ENCODE data around the gene ZNF74. TPM values are rescaled to one million over a fixed set of nuclear protein-coding genes. Genes with fewer than 3 reads are reported as not detected.

Gene ZNF74
- total and polyA plus RNA-seq, 7 donors = 2.1 to 4.8 (median 4.0) TPM

GRCh38 chr22:20395181-20395906 lies 1.4 kb downstream of the ZNF74 start:
- TF ChIP-seq, protein P1, sequence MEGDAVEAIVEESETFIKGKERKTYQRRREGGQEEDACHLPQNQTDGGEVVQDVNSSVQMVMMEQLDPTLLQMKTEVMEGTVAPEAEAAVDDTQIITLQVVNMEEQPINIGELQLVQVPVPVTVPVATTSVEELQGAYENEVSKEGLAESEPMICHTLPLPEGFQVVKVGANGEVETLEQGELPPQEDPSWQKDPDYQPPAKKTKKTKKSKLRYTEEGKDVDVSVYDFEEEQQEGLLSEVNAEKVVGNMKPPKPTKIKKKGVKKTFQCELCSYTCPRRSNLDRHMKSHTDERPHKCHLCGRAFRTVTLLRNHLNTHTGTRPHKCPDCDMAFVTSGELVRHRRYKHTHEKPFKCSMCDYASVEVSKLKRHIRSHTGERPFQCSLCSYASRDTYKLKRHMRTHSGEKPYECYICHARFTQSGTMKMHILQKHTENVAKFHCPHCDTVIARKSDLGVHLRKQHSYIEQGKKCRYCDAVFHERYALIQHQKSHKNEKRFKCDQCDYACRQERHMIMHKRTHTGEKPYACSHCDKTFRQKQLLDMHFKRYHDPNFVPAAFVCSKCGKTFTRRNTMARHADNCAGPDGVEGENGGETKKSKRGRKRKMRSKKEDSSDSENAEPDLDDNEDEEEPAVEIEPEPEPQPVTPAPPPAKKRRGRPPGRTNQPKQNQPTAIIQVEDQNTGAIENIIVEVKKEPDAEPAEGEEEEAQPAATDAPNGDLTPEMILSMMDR (IDR thresholded peaks at IDR 0.05) = no peak
- Histone ChIP-seq H3K9me3 (no peaks in the 10 kb centered on the region), H3K27ac (no peak overlapping the region), H3K4me1 (peaks cover 10% of the 10 kb centered on the region), H3K4me3 (no peak overlapping the region), H3K27me3 (ENCODE audit: insufficient read depth in 3 of 3, low read length in 2 of 3) (no peaks in the 10 kb centered on the region), H3K36me3 (ENCODE audit: insufficient read depth in 1 of 2, low read depth in 1 of 2) (peaks cover 0 to 2% of the 10 kb centered on the region in 2 donors)
- ATAC-seq = no peak
- 68 to 75% (median 68%) methylated on average over 20 of the region's 20 CpGs for WGBS, 3 donors
- intact Hi-C loops (cut with DNase I) = no loop called here
- DNase-seq = no peak

DNA sequence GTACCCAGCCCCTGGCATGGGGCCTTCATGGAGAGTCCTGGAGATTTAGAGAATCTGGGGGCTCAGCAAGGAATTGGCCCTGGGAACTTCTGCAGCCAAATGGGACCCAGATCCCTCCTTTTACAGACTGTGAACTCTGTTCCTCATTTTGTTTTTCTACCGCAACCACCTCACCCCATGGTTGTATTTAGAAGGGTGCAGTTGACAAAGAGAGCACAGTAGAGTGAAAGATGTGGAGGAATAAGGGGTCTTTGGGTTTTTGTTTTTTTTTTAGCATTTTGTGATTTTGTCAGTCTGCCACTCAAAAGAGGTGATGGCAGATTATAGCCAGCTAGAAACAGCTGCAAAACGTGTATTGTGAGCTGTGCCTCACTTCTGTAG lies 1.9 kb downstream of the ZNF74 start:
- H3K4me3 ChIP-seq = no peak overlapping the region

GRCh38 chr22:20396639-20397038 lies 2.7 kb downstream of the ZNF74 start:
- no peak overlapping the region for H3K4me3 ChIP-seq
- no peaks in the 10 kb centered on the region for H3K27me3 ChIP-seq (ENCODE audit: insufficient read depth in 3 of 3, low read length in 2 of 3)
- DNase-seq = no peak
- peaks cover 0 to 14% of the 10 kb centered on the region in 2 donors for H3K36me3 ChIP-seq (ENCODE audit: insufficient read depth in 1 of 2, low read depth in 1 of 2)
- WGBS, 3 donors = 74 to 87% (median 81%) methylated on average over 1 of the region's 1 CpG
- no peaks in the 10 kb centered on the region for H3K9me3 ChIP-seq
- H3K4me1 ChIP-seq = peaks cover 10% of the 10 kb centered on the region
- intact Hi-C loops (cut with DNase I) = no loop called here
- TF ChIP-seq, protein P1 (IDR thresholded peaks at IDR 0.05) = no peak
- no peak overlapping the region for H3K27ac ChIP-seq
- ATAC-seq = no peak

More for the DNA sequence above, 1.9 kb downstream of the ZNF74 start:
- intact Hi-C loops (cut with DNase I) = no loop called here
- TF ChIP-seq, protein P1 (IDR thresholded peaks at IDR 0.05) = no peak
- Histone ChIP-seq H3K27me3 (ENCODE audit: insufficient read depth in 3 of 3, low read length in 2 of 3) (no peaks in the 10 kb centered on the region), H3K9me3 (no peaks in the 10 kb centered on the region), H3K27ac (no peak overlapping the region), H3K4me1 (peaks cover 10% of the 10 kb centered on the region), H3K36me3 (ENCODE audit: insufficient read depth in 1 of 2, low read depth in 1 of 2) (peaks cover 0 to 7% of the 10 kb centered on the region in 2 donors)
- no peak for DNase-seq
- WGBS, 3 donors = 71 to 76% (median 72%) methylated on average over 2 of the region's 2 CpGs
- ATAC-seq = no peak

GRCh38 chr22:20397498-20397897 lies 3.5 kb downstream of the ZNF74 start:
- peaks cover 0 to 19% of the 10 kb centered on the region in 2 donors for H3K36me3 ChIP-seq (ENCODE audit: insufficient read depth in 1 of 2, low read depth in 1 of 2)
- H3K4me3 ChIP-seq = no peak overlapping the region
- TF ChIP-seq, protein P1 (IDR thresholded peaks at IDR 0.05) = no peak
- H3K27me3 ChIP-seq (ENCODE audit: insufficient read depth in 3 of 3, low read length in 2 of 3) = no peaks in the 10 kb centered on the region
- WGBS, 3 donors = 95 to 98% (median 96%) methylated on average over 2 of the region's 2 CpGs
- DNase-seq = no peak
- no peaks in the 10 kb centered on the region for H3K9me3 ChIP-seq
- H3K27ac ChIP-seq = no peak overlapping the region
- intact Hi-C loops (cut with DNase I) = no loop called here
- peaks cover 10% of the 10 kb centered on the region for H3K4me1 ChIP-seq
- no peak for ATAC-seq

DNA sequence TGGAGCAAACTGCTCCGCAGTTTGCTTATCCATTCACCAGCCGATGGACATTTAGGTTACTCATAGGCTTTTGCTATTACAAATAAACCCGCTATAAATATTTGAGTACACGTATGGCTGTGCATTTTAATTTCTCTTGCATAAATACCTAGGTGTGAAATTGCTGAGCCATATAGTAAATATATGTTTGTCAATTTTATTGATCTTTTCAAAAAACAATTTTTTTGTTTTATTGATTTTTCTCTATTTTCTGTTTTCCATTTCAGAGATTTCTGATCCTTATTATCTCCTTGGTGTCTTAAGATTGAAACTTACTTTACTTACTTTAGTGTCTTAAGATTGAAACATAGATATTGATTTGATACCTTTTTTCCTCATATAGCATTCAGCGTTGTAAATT lies 4.5 kb downstream of the ZNF74 start:
- ATAC-seq (no peak), DNase-seq (no peak)
- peaks cover 0 to 19% of the 10 kb centered on the region in 2 donors for H3K36me3 ChIP-seq (ENCODE audit: insufficient read depth in 1 of 2, low read depth in 1 of 2)
- H3K27ac ChIP-seq = no peak overlapping the region
- H3K4me3 ChIP-seq = no peak overlapping the region
- 96 to 100% (median 97%) methylated on average over 5 of the region's 5 CpGs for WGBS, 3 donors
- H3K4me1 ChIP-seq = peaks cover 10% of the 10 kb centered on the region
- intact Hi-C loops (cut with DNase I) = no loop called here
- no peaks in the 10 kb centered on the region for H3K9me3 ChIP-seq
- no peaks in the 10 kb centered on the region for H3K27me3 ChIP-seq (ENCODE audit: insufficient read depth in 3 of 3, low read length in 2 of 3)
- TF ChIP-seq, protein P1 (IDR thresholded peaks at IDR 0.05) = no peak

Measured in psoas muscle (tissue), 8 donors.